ENCODE measurements around the gene SLC27A4.

Gene SLC27A4

DNA sequence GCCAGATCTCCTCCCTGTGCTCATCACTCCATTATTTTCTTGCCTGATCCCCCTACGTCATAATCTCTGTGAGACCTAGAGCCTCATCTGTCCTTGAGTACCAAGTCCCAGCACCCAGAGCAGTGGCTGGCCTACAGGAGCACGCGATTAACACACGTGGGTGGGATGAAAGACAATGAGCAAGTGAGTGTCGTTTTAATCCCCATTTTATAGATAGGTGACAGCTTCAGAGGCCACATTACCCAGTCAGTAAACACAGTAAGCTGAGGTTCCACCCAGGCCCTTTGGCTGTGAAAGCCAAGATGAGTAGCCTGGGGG is 35.4 kb upstream of the SLC27A4 start:
- Histone ChIP-seq H3K9ac (no peak overlapping the region), H3K4me1 (no peaks in the 10 kb centered on the region), H3K27ac (no peak overlapping the region), H3K27me3 (no peaks in the 10 kb centered on the region), H3K4me3 (no peak overlapping the region), H3K9me3 (no peaks in the 10 kb centered on the region), H3K4me2 (no peak overlapping the region), H3K36me3 (peaks cover 51% of the 10 kb centered on the region), H4K20me1 (no peaks in the 10 kb centered on the region)
- no peak for TF ChIP-seq Cebpa-rat (IDR thresholded peaks at IDR 0.05)

- Histone ChIP-seq H4K20me1 (no peaks in the 10 kb centered on the region), H3K9me3 (no peaks in the 10 kb centered on the region), H3K27ac (no peak overlapping the region), H3K9ac (no peak overlapping the region), H3K4me2 (no peak overlapping the region), H3K27me3 (no peaks in the 10 kb centered on the region), H3K4me3 (no peak overlapping the region), H3K36me3 (peaks cover 95% of the 10 kb centered on the region), H3K4me1 (no peaks in the 10 kb centered on the region)
- no peak for TF ChIP-seq Cebpa-rat (IDR thresholded peaks at IDR 0.05)
Observed at GRCh38 chr9:128309551-128309950, 30.8 kb upstream of the SLC27A4 start.

- no peak overlapping the region for H3K4me2 ChIP-seq
- H3K36me3 ChIP-seq: peaks cover 98% of the 10 kb centered on the region
- no peak overlapping the region for H3K4me3 ChIP-seq
- TF ChIP-seq Cebpa-rat (IDR thresholded peaks at IDR 0.05): no peak
- no peak overlapping the region for H3K27ac ChIP-seq
- no peak overlapping the region for H3K9ac ChIP-seq
- no peaks in the 10 kb centered on the region for H3K27me3 ChIP-seq
- no peaks in the 10 kb centered on the region for H4K20me1 ChIP-seq
- no peaks in the 10 kb centered on the region for H3K4me1 ChIP-seq
- H3K9me3 ChIP-seq: no peaks in the 10 kb centered on the region
Observed at GRCh38 chr9:128310461-128310860, 29.9 kb upstream of the SLC27A4 start.

DNA sequence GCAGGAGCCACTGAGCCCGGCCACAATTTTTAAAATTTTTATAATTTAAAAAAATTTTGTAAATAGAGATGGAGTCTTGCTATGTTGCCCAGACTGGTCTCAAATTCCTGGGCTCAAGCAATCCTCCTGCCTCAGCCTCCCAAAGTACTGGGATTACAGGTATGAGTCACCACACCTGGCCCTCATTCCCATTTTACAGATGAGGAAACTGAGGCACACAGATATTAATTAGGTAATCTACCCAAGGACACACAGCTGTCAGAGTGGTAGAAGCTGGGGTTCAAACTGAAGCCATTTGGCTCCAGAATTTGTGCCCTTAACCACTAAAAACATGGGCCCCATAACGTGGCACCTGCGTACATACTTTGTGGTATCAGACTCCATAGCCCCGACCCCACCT is 25.6 kb upstream of the SLC27A4 start:
- no peaks in the 10 kb centered on the region for H4K20me1 ChIP-seq
- H3K9ac ChIP-seq: no peak overlapping the region
- H3K4me3 ChIP-seq: no peak overlapping the region
- no peaks in the 10 kb centered on the region for H3K27me3 ChIP-seq
- H3K4me2 ChIP-seq: no peak overlapping the region
- no peak for TF ChIP-seq Cebpa-rat (IDR thresholded peaks at IDR 0.05)
- H3K9me3 ChIP-seq: no peaks in the 10 kb centered on the region
- no peaks in the 10 kb centered on the region for H3K4me1 ChIP-seq
- no peak overlapping the region for H3K27ac ChIP-seq
- peaks cover 96% of the 10 kb centered on the region for H3K36me3 ChIP-seq

DNA sequence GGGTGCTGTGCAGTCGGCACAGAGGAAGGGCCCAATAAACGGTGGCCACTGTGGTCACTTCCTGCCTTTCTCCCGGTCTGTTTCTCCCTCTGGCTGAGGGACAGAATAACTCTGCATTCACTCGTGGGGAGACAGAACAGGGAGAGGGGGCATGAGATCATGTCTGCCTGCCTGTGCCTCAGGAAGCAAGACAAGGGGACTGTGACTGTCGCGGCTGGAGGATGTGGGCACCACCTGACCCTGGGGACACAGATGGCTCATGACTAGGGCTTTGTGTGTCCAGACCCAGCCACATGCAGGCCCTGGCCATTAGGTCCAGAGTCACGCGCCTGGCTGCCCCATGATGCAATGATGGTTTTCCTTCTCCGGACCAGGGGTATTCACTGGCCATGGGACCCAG is 23.9 kb upstream of the SLC27A4 start:
- Histone ChIP-seq H3K27ac (no peak overlapping the region), H3K4me3 (no peak overlapping the region), H3K4me1 (peaks cover 4% of the 10 kb centered on the region), H3K4me2 (no peak overlapping the region), H3K36me3 (peaks cover 96% of the 10 kb centered on the region), H3K27me3 (no peaks in the 10 kb centered on the region), H3K9ac (no peak overlapping the region), H3K9me3 (no peaks in the 10 kb centered on the region), H4K20me1 (no peaks in the 10 kb centered on the region)
- TF ChIP-seq Cebpa-rat (IDR thresholded peaks at IDR 0.05): no peak

- H3K4me1 ChIP-seq: peaks cover 10% of the 10 kb centered on the region
- no peak overlapping the region for H3K27ac ChIP-seq
- H3K27me3 ChIP-seq: no peaks in the 10 kb centered on the region
- H3K4me3 ChIP-seq: no peak overlapping the region
- H3K9me3 ChIP-seq: no peaks in the 10 kb centered on the region
- no peak for TF ChIP-seq Cebpa-rat (IDR thresholded peaks at IDR 0.05)
- H4K20me1 ChIP-seq: no peaks in the 10 kb centered on the region
- H3K9ac ChIP-seq: no peak overlapping the region
- no peak overlapping the region for H3K4me2 ChIP-seq
- peaks cover 87% of the 10 kb centered on the region for H3K36me3 ChIP-seq
Observed at GRCh38 chr9:128317629-128318028, 22.7 kb upstream of the SLC27A4 start.

DNA sequence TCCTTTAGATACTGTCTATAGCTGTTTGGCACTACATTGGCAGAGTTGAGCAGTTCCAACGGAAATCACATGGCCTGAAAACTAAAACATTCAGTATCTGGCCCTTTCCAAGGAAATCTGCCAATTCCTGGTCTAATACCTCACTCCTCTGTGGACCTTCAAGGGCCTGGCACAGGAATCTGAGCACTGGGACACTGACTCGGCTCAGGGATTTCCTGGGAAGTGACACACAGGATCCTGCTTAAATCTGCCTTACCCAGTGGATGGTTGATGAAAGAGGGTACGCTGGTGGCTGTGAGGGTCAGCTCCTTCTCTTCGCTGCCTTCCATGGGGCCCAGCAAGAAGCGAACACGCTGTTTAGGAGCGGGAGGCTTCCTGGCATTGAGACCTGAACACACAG is 19.0 kb upstream of the SLC27A4 start:
- Histone ChIP-seq H3K27me3 (no peaks in the 10 kb centered on the region), H3K4me3 (peak overlapping the region; percentile 86), H3K9me3 (no peaks in the 10 kb centered on the region), H3K9ac (peak overlapping the region; percentile 87), H3K4me2 (peak overlapping the region; percentile 90), H4K20me1 (peaks cover 12% of the 10 kb centered on the region; the same call in 1 of the 2 replicates), H3K27ac (peak overlapping the region; percentile 92; the same call in 1 of the 2 replicates), H3K4me1 (peaks cover 23% of the 10 kb centered on the region), H3K36me3 (peaks cover 70% of the 10 kb centered on the region)
- no peak for TF ChIP-seq Cebpa-rat (IDR thresholded peaks at IDR 0.05)

DNA sequence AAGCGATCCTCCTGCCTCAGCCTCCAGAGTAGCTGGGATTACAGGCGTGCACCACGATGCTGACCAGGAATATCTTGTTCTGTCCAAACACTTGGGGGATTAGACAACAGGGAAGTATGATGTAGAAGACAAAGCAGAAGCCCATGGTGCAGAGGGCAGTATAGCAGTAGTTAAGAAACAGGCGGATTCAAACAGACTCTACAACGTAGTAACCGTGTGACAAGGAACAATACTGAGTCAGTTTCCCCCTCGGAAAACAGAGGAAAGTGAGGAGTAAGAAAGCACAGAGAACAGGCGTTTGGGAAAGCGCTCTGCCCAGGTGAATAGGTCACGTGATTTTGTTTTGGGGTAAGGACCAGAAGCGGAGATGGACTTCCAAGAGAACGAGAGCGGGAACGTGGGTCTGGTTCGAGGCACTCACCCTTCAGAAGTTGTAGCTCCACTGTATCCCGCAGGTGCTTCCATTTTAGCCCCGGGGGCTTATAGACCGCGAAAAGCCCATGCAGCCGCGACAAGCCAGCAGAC is 18.4 kb upstream of the SLC27A4 start:
- H3K4me2 ChIP-seq: peak overlapping the region; percentile 90
- peak overlapping the region; percentile 92 for H3K27ac ChIP-seq
- H3K9me3 ChIP-seq: no peaks in the 10 kb centered on the region
- peak overlapping the region; percentile 87 for H3K9ac ChIP-seq
- peak overlapping the region; percentile 86 for H3K4me3 ChIP-seq
- TF ChIP-seq Cebpa-rat (IDR thresholded peaks at IDR 0.05): no peak
- H3K27me3 ChIP-seq: no peaks in the 10 kb centered on the region
- peaks cover 23% of the 10 kb centered on the region for H3K4me1 ChIP-seq
- H4K20me1 ChIP-seq: peaks cover 12% of the 10 kb centered on the region; the same call in 1 of the 2 replicates
- peaks cover 70% of the 10 kb centered on the region for H3K36me3 ChIP-seq

DNA sequence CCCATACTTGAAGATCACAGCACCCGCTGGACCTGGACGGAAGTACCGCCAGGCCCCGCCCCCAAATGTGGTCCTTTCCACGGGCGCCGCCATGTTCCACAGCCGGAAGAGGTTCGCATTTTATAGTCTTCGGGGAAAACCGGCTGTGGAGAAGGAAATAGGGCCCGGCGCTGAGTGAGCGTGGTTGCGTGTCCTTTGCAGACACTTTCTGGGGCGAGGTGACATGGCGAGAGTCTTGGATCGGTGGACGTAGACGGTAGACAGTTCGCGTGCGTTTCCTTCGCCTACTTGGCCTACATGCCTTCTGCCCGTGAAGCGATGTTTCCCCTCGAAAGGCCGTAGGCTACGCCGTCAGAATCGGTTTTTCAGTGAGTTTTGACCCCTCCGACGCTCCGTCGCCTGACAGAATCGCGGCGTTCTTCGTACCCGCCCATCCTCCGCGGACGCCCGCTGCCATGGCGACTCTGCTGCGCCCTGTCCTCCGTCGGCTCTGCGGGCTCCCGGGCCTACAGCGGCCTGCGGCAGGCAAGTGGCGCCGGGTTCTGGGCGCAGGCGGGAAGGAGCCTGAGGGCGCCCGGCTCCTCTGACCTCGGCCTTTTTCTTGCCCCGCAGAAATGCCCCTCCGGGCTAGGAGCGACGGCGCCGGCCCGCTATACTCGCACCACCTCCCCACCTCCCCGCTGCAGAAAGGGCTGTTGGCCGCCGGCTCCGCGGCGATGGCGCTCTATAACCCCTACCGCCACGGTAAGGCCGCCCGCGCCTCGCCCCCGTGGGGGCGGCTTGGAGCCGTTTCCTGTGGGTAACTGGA is 17.7 kb upstream of the SLC27A4 start, which contains the start of the genes COQ4 and TRUB2:
Gene COQ4 (plus strand): TSS at position 436 of the 808 bp plus-strand sequence. CDS start 20 bp downstream, at position 456.
Gene TRUB2 (minus strand): TSS at position 44 of the 808 bp plus-strand sequence. CDS start 39 bp downstream, at position 5.
- H3K9me3 ChIP-seq: no peaks in the 10 kb centered on the region
- H3K27ac ChIP-seq: peak within 1 kb of the TSS; percentile 92
- peak within 1 kb of the TSS; percentile 90 for H3K4me2 ChIP-seq
- H3K4me1 ChIP-seq: peaks cover 24% of the 10 kb centered on the region
- peaks cover 70% of the 10 kb centered on the region for H3K36me3 ChIP-seq
- peak within 1 kb of the TSS; percentile 87 for H3K9ac ChIP-seq
- TF ChIP-seq Cebpa-rat (IDR thresholded peaks at IDR 0.05): no peak
- peak within 1 kb of the TSS; percentile 86 for H3K4me3 ChIP-seq
- H3K27me3 ChIP-seq: no peaks in the 10 kb centered on the region
- peaks cover 12% of the 10 kb centered on the region; the same call in 1 of the 2 replicates for H4K20me1 ChIP-seq

GRCh38 chr9:128323212-128323730 is 17.1 kb upstream of the SLC27A4 start:
- H3K4me1 ChIP-seq: peaks cover 31% of the 10 kb centered on the region
- no peaks in the 10 kb centered on the region for H3K9me3 ChIP-seq
- H3K9ac ChIP-seq: peak overlapping the region; percentile 87
- peak overlapping the region; percentile 90 for H3K4me2 ChIP-seq
- TF ChIP-seq Cebpa-rat (IDR thresholded peaks at IDR 0.05): no peak
- H4K20me1 ChIP-seq: peaks cover 12% of the 10 kb centered on the region; the same call in 1 of the 2 replicates
- peak overlapping the region; percentile 86 for H3K4me3 ChIP-seq
- peaks cover 70% of the 10 kb centered on the region for H3K36me3 ChIP-seq
- peak overlapping the region; percentile 92 for H3K27ac ChIP-seq
- no peaks in the 10 kb centered on the region for H3K27me3 ChIP-seq
